ENCODE measurements around the gene KAT2A.

DNA sequence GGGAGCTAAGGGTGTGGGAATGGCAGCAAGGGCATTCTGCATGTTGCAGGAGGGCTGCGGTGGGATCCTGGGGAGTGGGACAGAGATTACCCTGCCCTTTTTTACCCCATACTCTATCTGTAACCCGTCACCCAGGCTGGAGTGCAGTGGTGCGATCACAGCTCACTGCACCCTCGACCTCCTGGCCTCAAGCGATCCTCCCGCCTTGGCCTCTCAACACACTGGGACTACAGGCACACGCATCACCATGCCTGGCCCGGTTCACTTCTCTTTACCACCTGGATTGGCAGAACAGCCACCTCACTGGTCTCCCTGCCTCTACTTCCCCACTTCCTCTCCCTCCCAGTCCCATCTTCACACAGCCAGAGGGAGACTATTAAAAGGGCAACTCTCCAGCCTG lies 32.4 kb downstream of the KAT2A start:
- TF ChIP-seq, protein P1, sequence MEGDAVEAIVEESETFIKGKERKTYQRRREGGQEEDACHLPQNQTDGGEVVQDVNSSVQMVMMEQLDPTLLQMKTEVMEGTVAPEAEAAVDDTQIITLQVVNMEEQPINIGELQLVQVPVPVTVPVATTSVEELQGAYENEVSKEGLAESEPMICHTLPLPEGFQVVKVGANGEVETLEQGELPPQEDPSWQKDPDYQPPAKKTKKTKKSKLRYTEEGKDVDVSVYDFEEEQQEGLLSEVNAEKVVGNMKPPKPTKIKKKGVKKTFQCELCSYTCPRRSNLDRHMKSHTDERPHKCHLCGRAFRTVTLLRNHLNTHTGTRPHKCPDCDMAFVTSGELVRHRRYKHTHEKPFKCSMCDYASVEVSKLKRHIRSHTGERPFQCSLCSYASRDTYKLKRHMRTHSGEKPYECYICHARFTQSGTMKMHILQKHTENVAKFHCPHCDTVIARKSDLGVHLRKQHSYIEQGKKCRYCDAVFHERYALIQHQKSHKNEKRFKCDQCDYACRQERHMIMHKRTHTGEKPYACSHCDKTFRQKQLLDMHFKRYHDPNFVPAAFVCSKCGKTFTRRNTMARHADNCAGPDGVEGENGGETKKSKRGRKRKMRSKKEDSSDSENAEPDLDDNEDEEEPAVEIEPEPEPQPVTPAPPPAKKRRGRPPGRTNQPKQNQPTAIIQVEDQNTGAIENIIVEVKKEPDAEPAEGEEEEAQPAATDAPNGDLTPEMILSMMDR (IDR thresholded peaks at IDR 0.05): no peak
- TF ChIP-seq POLR2A (IDR thresholded peaks at IDR 0.05): no peak
